Left ventricle myocardium inferior (tissue), 1 donor: ENCODE data around the gene RAC2. TPM values are rescaled to one million over a fixed set of nuclear protein-coding genes. Genes with fewer than 3 reads are reported as not detected.

Experiments
- DNase-seq: peaks from one replicate; pipeline ENCODE4 v3.0.0-alpha.2; 2020
- H3K27ac ChIP-seq: fragments of 200-600 bp; replicated peaks from 2 replicates; pipeline ENCODE4 v1.8.0; 2021
- H3K27me3 ChIP-seq: fragments of 200-600 bp; 2 replicates; pipeline ENCODE4 v1.8.0; 2021; ENCODE audit warnings: low read depth
- H3K36me3 ChIP-seq: fragments of 200-600 bp; 2 replicates; pipeline ENCODE4 v1.8.0; 2021
- H3K4me1 ChIP-seq: fragments of 200-600 bp; 2 replicates; pipeline ENCODE4 v1.8.0; 2021
- H3K4me3 ChIP-seq: fragments of 200-600 bp; 2 replicates; pipeline ENCODE4 v1.8.0; 2021; ENCODE audit warnings: mild to moderate bottlenecking, moderate library complexity
- H3K9me3 ChIP-seq: fragments of 200-600 bp; replicated peaks from 2 replicates; pipeline ENCODE4 v1.8.0; 2021
- CTCF ChIP-seq: fragments of 200-600 bp; IDR thresholded peaks from 2 replicates; pipeline ENCODE4 v1.8.0; 2021; ENCODE audit warnings: antibody characterized with exemption, mild to moderate bottlenecking, borderline replicate concordance
- intact Hi-C: fragments of 100-400 bp; cut with micrococcal nuclease; formaldehyde crosslinking; loops from one replicate; pipeline ENCODE4 v1.11.0; 2022
- long read RNA-seq: library from polyadenylated mRNA; unstranded; transcript quantifications from one replicate; pipeline ENCODE4 v2.0.0, GENCODE V29; 2021
- total RNA-seq: library from RNA; stranded (reverse); fragmentation: NEBNext Ultra II Directional; extraction: Animal tissue kit (Norgen Biotek cat#: 25700); gene quantifications from one replicate; pipeline ENCODE4 v1.2.1, GENCODE V29; 2021
- donor health status: DM: no; HTN: yes; CAD: no; lungs with severe emphysema.

Gene RAC2
- total RNA-seq: 1.8 TPM
- long read RNA-seq, partial matches to known transcripts: 1 of 4 reads
- long read RNA-seq, other reads (novel, unspliced or antisense): 0 of 4 reads

DNA sequence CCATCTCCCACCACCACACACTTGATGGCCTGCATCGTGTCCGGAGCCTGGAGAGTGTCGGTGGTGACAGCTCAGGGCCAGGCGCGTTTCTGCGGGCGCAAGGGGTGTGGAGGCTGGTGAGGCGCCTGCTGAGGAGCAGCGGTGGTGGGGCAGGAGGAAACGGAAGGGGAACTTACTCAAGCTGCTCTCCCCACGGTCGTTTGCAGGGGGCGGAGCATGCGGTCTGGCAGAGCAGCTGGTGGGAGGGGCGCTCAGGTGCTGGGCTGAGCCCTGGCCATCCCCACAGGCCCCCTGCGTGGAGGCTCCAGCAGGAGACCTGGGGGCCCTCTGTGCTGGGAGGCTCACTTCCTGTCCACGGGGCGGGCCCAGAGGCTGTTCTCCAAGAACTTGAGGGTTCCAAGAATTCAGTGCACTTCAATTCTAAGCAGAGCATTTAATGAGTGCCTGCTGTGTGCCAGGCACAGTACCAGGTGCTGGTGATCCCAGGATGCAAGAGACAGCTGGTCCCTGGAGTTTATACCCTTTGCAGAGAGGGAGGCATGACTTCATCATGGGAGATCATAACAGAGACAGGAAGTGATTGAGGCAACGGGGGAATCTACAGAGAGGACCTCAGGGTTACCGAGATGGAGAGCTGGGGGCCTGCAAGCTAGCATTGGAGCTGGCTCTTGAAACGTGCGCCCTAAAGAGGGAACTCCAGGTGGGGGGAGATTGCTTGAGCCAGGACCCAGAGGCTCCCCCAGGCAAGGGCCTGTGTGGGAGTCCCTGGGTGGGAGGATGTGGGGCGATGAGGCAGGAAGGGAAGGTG is at the start of gene RAC2:
TSS of gene RAC2 (minus strand) at position 156 of the 808 bp plus-strand sequence. CDS start at position 35, 121 bp downstream.
- DNase-seq: peak; percentile 74
- H3K4me1 ChIP-seq: peaks cover 5% of the 10 kb centered on the region
- intact Hi-C loops: no loop called here
- no peaks in the 10 kb centered on the region for H3K36me3 ChIP-seq
- H3K9me3 ChIP-seq: no peaks in the 10 kb centered on the region
- peak within 1 kb of the TSS; percentile 23 for H3K27ac ChIP-seq
- H3K4me3 ChIP-seq: peak within 1 kb of the TSS; percentile 47
- H3K27me3 ChIP-seq: peaks cover 66% of the 10 kb centered on the region
- TF ChIP-seq CTCF: no peak

DNA sequence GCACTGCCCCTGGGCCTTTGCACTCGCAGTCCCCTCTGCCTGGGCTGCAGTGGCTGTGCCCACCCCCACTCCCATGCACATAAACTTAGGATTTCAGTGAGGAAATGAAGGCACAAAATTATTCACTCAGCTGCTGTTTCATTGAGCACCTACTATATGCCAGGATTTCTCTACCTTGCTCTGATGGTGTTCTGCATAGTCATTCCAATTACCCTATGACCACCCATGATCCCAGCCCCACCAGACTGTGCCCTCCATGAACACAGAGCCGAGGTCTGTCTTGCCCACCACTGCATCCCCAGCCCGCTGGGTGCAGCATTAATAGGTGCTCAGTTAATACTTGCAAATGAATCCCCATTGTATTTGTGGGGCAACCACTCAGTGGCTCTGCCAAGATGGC is 49.1 kb upstream of the RAC2 start:
- intact Hi-C loops: no loop called here
- no peak for TF ChIP-seq CTCF
- no peak overlapping the region for H3K27ac ChIP-seq
- peaks cover 73% of the 10 kb centered on the region for H3K27me3 ChIP-seq
- peaks cover 4% of the 10 kb centered on the region for H3K9me3 ChIP-seq
- no peaks in the 10 kb centered on the region for H3K36me3 ChIP-seq
- H3K4me3 ChIP-seq: no peak overlapping the region
- no peak for DNase-seq
- H3K4me1 ChIP-seq: no peaks in the 10 kb centered on the region

DNA sequence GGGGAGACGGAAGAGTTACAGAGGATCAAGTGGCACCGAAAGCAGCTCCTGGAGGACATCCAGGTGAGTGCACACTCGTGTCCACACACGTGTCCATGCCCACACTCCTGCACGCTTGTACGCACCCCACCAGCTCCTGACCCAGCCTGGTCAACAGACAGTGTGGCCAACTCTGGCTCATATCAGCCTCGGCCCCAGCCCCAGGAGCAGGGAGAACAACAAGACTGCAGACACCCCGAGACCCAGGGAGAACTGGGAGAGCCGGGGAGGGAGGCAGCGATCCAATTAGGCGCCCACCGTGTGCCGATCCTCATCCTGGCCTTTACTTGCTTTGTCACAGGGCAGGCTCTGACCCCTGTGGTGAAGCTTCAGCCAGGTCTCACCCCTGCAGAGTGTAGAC is 48.6 kb upstream of the RAC2 start:
- no peak for TF ChIP-seq CTCF
- no peaks in the 10 kb centered on the region for H3K36me3 ChIP-seq
- no peak overlapping the region for H3K4me3 ChIP-seq
- intact Hi-C loops: no loop called here
- peaks cover 4% of the 10 kb centered on the region for H3K9me3 ChIP-seq
- DNase-seq: no peak
- no peaks in the 10 kb centered on the region for H3K4me1 ChIP-seq
- H3K27ac ChIP-seq: no peak overlapping the region
- H3K27me3 ChIP-seq: peaks cover 78% of the 10 kb centered on the region

- Histone ChIP-seq H3K9me3 (peaks cover 4% of the 10 kb centered on the region), H3K27ac (no peak overlapping the region), H3K4me1 (no peaks in the 10 kb centered on the region), H3K27me3 (peaks cover 87% of the 10 kb centered on the region), H3K36me3 (no peaks in the 10 kb centered on the region), H3K4me3 (no peak overlapping the region)
- no peak for DNase-seq
- intact Hi-C loops: no loop called here
- no peak for TF ChIP-seq CTCF
Observed at GRCh38 chr22:37291559-37292298, 47.7 kb upstream of the RAC2 start.

GRCh38 chr22:37290737-37291136 is 46.7 kb upstream of the RAC2 start:
- H3K36me3 ChIP-seq: no peaks in the 10 kb centered on the region
- H3K4me1 ChIP-seq: no peaks in the 10 kb centered on the region
- TF ChIP-seq CTCF: no peak
- peaks cover 89% of the 10 kb centered on the region for H3K27me3 ChIP-seq
- no peak overlapping the region for H3K4me3 ChIP-seq
- H3K27ac ChIP-seq: no peak overlapping the region
- peaks cover 4% of the 10 kb centered on the region for H3K9me3 ChIP-seq
- intact Hi-C loops: no loop called here
- DNase-seq: peak; percentile 41
